22Rv1 (cell line): ENCODE data around the gene TTN.
"Not testable (repeated sequence)": the region's sequence is repeated elsewhere in the genome, so short reads cannot be mapped to it uniquely, and the experiment has no call there.

ENCODE experiments used
- H3K27ac ChIP-seq: fragments of 450-650 bp; 2 replicates; pipeline ENCODE4 v1.5.1; 2017
- ZFX ChIP-seq: fragments of 450-650 bp; IDR thresholded peaks from 2 replicates; pipeline ENCODE4 v1.6.1; 2017; ENCODE audit warnings: antibody characterized with exemption, borderline replicate concordance
- TF ChIP-seq, protein P1 (sequence below): fragments of 450-650 bp; IDR thresholded peaks from 2 replicates; pipeline ENCODE4 v1.5.1; 2017; ENCODE audit warnings: mild to moderate bottlenecking

Gene TTN

DNA sequence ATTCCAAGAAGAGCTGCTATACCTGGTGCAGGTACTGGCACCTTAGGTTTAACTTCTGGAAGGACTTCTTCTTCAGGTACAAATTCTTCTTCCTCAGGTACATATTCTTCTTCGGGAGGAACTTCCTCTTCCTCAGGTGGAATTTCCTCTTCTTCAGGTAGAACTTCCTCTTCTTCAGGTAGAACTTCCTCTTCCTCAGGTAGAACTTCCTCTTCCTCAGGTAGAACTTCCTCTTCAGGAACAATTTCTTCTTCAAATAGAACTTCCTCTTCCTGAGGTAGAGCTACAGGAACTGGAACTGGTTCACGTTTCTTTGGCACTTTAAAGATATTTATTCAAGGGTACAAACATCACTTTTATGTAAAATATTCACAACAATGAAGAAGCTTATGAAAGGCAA, 129.6 kb downstream of the TTN start:
- TF ChIP-seq, protein P1, sequence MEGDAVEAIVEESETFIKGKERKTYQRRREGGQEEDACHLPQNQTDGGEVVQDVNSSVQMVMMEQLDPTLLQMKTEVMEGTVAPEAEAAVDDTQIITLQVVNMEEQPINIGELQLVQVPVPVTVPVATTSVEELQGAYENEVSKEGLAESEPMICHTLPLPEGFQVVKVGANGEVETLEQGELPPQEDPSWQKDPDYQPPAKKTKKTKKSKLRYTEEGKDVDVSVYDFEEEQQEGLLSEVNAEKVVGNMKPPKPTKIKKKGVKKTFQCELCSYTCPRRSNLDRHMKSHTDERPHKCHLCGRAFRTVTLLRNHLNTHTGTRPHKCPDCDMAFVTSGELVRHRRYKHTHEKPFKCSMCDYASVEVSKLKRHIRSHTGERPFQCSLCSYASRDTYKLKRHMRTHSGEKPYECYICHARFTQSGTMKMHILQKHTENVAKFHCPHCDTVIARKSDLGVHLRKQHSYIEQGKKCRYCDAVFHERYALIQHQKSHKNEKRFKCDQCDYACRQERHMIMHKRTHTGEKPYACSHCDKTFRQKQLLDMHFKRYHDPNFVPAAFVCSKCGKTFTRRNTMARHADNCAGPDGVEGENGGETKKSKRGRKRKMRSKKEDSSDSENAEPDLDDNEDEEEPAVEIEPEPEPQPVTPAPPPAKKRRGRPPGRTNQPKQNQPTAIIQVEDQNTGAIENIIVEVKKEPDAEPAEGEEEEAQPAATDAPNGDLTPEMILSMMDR = no peak
- no peak for TF ChIP-seq ZFX
- no peak overlapping the region for H3K27ac ChIP-seq

DNA sequence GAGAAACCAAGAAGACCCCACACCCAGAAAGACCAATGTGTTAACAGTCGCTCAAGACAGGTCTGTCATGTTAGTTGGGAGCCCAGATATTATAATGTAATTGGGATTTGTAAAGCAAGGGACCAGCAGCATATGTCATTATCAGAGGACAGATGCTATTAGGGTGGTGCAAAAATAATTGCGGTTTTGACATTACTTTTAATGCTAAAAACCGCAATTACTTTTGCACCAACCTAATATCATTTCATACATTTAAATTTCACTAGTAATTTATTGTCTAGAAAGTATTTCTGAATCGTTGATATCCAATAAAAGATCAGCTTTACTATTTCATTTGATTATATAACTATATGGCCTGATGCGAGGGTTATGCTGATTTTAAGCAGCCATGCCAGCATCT, 131.2 kb downstream of the TTN start:
- TF ChIP-seq, protein P1 = no peak
- no peak for TF ChIP-seq ZFX
- no peak overlapping the region for H3K27ac ChIP-seq

DNA sequence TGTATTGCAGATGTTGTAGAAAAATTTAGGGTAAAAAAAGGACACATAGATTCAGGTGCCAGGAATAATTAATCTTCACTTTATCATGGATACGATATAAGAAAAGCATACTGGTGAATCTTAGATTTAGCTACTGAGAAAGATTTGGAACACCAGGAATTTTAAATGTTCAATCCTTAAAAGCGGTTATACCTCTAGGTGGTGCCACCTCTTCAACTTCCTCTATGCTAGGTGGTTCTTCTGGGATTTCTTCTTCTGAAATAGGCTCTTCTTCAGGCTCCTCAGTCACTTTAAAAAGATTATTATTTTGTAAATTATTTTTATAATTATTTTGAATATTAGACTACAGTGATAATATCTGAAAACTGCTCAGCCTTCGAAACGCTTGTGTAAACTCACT, 133.1 kb downstream of the TTN start:
- no peak for TF ChIP-seq ZFX
- TF ChIP-seq, protein P1 = peak; percentile 49
- H3K27ac ChIP-seq = no peak overlapping the region

- no peak overlapping the region for H3K27ac ChIP-seq
- TF ChIP-seq, protein P1 = no peak
- no peak for TF ChIP-seq ZFX
Observed at GRCh38 chr2:178666458-178666857, 140.8 kb downstream of the TTN start.

- H3K27ac ChIP-seq = not testable (repeated sequence)
Observed at GRCh38 chr2:178658480-178658879, 148.7 kb downstream of the TTN start.

- no peak overlapping the region for H3K27ac ChIP-seq
- no peak for TF ChIP-seq ZFX
- TF ChIP-seq, protein P1 = no peak
Observed at GRCh38 chr2:178650554-178650953, 156.7 kb downstream of the TTN start.

DNA sequence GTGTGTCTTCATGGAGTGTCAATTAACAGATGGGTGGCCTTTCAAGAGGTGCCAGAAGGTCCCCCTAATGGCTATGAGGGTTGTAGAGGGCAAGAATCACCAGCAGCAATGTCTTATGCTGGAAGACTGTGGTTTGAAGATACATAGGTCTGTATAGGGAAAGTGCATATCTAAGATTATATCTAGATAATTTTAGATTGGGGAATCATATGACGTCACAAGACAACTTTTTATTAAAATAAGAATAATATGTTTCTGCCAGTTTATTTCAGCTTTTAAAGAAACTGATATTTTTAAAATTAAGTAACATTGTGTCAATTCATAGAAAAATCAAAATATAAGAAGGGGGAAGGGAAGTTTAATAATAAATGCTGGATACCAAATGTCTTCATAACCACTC, 162.3 kb downstream of the TTN start:
- no peak for TF ChIP-seq ZFX
- TF ChIP-seq, protein P1 = no peak
- no peak overlapping the region for H3K27ac ChIP-seq

GRCh38 chr2:178641498-178641897, 165.7 kb downstream of the TTN start:
- no peak overlapping the region for H3K27ac ChIP-seq
- TF ChIP-seq ZFX = no peak
- TF ChIP-seq, protein P1 = no peak
